IPS DF 19.7 (cell line): ENCODE data around the gene EMC7.

Experiments used
- DNase-seq: peaks from one replicate; pipeline ENCODE4 v3.0.0-alpha.2; 2013; ENCODE audit warnings: low read depth, low spot score

The EMC7 gene

DNA sequence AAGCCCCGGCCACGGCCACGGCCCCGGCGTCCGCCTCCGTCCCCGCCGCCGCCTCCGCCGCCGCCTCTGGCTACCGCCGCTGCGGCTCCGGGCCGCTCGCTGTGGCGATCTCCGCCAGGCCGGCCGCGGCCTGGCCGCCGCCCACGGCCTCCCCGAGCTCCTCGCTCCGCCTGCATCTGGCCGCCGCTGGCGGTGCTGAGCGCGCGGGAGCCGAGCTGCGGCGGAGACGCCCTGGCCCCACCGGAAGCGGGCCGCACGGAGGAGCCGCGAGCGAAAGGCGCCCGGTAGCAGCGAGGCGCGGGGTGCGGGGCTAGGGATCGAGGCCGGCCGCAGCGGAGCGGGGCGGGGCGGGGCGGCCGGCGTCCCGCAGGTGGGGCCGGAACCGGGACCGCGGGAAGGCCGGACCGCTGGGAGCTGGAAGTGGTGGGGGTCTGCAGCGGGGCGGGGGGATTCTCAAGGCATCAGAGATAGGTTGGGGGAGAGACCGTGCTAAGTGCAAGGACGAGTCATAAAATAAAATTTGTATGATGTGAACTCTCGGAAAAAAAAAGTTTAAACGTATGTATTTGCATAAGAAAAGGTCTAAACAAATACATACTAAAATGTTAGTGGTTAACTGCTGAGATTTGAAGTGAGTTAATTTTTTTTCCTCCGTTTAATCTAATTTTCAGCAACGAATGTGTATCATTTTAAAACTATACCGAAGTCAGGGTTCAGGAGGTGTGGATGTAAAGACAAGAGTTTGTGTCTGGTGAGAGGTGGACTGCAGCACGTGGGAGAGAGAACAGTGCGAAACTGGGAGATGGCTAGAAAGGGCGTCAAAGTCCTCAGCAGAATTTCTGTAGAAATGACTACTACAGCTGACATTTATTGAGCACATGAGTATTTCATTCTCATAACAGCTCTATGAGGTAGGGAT lies 62.5 kb downstream of the EMC7 start, which contains the start of gene AVEN:
Gene AVEN, minus strand, starts transcription at position 334 of the 919 bp plus-strand sequence. Its CDS starts 158 bp downstream, at position 176.
- DNase-seq = no peak

DNA sequence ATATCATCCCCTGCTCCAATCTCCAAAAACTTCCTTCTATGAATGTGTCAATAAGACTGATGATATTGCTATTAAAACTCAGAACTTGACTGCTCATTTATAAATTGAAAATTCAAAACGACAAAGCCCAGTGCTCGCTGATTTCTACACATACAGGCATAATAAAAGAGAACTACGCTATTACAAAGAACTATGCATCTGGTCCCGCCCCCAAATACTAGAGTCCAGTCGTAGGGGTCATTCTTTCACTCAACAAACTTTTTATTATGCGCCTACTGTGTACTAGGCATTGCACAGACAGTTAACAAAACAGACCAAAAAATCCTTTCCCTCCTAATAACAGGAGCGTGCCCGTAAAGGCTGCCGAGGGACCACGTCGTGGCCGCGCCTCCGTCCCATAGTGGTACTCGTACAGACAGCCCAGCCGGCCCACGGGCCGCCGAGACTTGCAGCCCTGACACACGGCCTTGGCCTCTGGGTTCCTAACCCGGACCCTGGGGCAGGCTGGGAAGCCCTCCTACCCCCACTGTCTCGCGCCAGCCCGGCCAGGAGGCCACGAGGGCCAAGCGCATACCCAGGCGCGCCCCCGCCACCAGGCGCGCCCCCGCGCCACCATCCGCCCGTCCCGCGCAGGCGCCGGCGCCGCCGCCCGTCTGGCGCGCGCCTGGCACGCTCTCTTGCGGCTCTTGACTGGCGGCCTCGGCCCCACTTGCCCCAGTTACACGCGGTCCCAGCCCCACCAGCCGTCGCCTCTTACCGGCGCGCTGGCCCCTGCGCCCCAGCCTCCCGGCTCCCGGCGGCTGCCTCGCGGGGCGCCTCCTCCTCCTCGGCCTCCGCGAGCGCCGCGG lies 63.4 kb downstream of the EMC7 start:
- DNase-seq = no peak
